Hematopoietic multipotent progenitor cell treated with erythropoietin and hydrocortisone succinate and interleukin-3 and kit ligand, for 6 days (in vitro differentiated cells): ENCODE results near the gene SETBP1.
A peak's percentile ranks its signal among the peaks of the same experiment; 100 is the strongest.

Experiments
- DNase-seq: peaks from one replicate; pipeline ENCODE4 v3.0.0-alpha.2; 2015

Gene SETBP1

DNA sequence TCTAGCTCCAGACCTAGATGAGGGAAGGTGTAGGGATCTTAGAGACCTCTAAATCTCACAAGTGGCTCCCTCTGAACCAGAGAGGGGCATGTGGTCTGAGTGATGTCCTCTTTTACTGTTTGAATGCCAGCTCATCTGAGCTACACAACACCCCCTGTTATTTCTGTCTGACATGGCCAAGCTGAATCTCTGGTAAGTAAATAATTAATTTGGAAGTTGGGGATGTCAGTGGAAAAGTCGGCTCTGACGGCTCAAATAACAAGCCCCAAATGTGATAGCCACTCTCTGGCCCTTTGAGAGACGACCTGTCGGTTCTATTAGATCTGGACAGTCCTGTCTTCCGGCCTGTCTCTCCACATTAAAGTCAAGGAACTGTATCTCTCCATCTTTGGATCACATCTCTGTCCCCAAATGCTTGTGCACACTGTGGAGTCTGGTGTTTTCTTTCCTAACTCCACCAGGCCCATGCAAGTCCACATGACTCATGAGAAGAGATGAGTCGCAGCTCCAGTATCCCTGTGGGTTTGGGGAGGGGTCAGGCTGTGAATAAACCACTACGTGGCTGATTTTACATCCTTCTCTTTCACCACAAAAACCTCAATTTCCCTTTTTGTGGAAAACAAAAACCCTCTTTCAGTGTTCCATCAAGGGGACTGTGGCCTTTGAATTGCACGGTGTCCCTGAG, 52.5 kb downstream of the SETBP1 start:
- peak; percentile 16 for DNase-seq

DNA sequence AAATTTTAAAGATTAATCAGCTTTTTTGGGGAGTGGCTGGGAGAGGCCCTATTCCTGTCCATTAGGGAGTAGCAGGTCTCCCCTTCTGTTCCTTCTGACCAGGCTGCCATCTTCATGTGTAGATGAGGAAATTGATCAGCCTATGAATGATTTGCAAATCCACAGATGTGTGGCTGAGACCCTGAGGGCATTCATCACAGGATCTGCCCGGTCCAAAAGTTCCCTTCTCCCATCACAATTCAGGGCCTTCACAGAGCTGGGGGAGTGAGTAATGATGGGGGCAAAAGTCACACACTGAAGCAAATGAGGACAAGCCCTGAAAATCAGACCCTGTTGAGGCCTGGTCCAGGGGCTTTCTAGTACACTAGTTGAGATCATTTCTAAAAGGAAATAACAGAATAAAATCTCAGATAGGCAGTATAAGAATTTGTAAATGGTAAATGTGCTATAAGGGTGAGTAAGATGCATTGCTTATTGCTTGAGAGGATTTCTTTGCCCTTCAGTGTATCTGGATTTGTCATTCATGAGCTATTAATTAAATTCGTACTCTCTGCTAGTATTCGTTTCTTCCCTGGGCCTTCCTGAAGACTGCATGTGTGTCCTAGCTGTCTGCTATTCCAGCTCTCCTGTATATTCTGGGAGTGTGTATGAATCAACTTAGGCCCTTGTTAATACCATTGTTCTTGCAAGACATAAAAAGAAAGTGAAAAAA, 53.2 kb downstream of the SETBP1 start:
- no peak for DNase-seq

DNA sequence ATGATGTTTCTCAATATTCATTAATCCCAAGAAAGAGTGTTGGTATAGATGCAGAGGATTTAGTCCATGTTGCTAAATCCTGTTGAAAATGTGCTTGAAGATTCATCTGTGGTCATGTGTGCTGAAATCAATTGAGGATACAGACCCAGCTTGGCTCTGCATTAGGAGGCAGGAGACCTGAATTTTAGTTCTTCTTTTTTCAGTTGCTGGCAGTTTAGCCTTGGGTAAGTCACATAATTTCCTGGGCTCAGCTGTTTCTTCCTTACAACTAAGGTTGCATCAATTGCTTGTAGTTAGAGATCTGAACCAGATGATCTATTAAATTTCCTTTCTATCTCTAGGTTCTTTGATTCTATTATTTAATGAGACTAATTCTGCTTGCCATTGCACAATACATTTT, 54.4 kb downstream of the SETBP1 start:
- peak; percentile 28 for DNase-seq

DNA sequence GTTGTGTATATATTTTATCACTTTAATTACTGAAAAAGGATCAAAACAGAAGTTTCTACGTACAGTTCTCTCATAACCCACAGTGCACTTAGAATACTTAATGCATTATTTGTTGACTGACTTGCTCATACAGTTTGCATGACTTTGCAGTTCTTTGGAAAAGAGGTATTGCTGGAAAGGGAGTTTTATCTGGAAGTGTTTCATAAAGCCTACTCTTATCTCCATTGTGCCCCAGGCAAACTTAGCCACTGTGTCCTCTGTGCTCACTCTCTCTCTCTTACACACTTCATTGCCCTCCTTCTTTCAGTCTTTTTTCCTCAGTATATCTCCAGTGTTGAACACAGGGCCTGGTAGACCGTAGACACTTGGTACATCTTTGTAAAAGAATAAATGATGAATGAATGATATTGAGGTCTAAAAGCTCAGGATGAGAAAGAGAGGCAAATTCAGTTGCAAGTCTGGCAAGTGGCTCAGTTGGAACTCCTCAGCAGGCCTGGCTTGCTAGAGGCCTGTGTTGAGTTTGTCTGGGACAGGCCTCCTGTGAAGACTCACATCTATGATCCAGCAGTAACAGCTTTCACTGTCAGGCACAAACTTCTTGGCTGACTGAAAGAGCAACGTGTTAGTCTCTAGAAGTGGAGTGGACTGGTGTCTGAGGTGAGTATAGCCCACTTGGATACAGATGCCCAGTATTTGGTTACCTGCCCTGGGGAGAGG, 56.1 kb downstream of the SETBP1 start:
- DNase-seq: peak; percentile 9

DNA sequence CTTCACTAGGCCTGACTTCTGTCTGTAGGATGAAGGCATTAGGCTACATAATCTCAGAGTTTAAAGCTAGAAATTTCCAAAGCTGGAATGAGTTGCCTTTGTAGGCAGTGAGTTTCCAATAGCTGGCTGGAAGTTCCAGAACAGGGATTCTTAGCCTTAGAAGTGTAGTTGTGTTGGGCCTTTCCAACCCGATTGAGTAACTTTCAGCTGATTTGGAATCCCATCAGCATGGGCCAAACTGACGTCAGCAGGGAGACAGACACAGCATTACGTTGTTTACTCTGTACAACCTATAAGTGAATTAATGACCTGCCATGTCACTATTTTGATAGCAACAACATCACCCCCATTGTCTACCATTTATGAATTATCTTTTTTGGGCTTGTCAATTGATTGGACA, 56.9 kb downstream of the SETBP1 start:
- no peak for DNase-seq

DNA sequence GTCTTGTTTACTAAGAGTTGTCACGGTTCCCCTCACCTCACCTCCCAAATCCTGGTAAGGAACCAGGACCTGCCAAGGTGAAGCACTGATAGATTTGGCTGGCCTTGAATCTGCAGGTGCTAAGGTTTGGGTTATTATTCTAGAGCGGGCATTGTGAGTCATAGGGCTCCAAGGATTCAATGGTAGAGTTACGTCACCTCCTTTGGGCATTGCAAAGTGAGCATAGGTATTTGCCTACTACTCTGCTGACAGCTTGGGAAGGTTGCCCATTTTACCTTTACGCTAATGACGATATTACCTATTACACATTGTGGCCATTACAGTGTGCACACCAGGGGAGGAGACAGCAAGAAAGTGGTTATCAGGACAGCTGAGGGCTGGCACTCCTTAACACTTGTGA, 59.3 kb downstream of the SETBP1 start:
- DNase-seq: no peak

DNA sequence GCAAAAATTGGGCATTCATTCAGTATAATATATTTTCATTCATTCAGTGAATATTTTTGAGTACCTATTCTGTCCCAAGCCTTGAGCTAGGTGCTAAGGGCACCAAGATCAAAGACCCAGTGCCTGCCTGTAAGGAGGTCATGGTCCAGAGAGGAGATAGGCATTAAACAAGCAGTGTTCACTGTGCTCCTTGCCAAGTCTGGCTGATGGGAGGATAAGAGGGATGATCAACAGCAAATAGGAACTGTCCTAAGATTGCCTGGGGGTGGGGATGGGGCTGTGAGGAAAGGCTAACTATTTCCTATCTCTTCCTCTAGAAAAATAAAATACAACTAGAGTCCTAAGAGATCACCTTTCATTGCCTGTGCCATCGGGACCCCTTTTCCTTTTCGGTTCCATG, 60.4 kb downstream of the SETBP1 start:
- DNase-seq: no peak

DNA sequence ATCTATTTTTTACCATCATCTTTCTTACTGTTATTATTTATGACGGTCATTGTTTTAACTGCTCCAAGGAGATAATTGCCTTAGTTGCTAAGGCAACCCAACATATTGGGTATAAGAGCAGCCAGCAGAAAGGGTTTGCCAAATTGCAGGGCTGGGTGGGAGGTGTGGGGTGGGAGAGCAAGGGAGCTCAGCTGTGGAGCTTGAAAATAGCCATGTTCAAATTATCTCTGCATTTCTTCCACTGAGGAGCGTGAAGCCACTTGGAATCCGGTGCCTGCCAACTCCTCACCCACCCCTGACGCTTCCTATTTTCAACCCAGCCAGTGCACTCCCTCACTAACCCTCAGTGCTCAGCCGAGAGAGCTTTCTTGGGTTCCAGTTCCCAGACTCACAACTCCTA, 60.8 kb downstream of the SETBP1 start:
- no peak for DNase-seq

GRCh38 chr18:44742126-44742525, 61.4 kb downstream of the SETBP1 start:
- no peak for DNase-seq

- no peak for DNase-seq
These were observed 62.1 kb downstream of the SETBP1 start for GRCh38 chr18:44742718-44743311.

GRCh38 chr18:44743631-44744030, 62.9 kb downstream of the SETBP1 start:
- no peak for DNase-seq

GRCh38 chr18:44744161-44745121, 63.8 kb downstream of the SETBP1 start:
- no peak for DNase-seq

DNA sequence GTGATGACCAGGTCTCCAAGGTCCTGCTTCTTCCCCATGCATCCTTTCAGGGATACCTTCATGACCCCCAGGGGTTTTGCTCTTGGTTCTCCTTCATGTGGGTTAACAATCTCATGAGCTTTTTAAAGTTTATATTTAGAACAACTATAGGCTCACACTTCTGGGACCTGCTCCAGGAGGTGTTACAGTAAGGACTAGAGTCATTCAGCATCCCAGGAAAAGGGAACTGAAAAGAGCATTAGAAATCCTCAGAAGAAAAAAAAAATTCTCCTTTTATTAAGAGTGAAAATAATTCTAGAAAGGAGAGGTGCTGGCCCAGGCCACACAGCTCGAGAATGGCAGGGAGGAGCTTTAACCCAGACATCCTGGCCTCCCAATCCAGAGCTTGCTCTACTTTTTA, 66.5 kb downstream of the SETBP1 start:
- no peak for DNase-seq

DNA sequence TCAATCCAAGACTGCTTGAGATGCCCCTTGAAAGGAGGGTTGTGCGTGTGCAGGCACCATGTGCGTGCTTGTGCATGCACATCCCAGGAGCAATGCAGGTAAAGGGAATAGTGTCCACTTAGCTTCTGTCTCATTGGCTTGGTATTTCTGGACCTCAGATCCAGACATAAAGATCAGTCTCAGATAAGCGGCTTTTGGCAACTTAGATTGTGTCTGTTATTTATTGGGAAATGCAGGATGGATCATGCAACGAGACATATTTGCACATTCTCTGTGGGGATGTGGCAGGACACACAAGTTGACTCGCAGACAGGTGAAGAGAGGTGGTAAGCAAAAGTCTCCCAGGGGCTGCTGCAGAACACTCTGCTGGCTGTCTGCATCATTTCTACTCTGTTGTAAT, 67.9 kb downstream of the SETBP1 start:
- DNase-seq: no peak

DNA sequence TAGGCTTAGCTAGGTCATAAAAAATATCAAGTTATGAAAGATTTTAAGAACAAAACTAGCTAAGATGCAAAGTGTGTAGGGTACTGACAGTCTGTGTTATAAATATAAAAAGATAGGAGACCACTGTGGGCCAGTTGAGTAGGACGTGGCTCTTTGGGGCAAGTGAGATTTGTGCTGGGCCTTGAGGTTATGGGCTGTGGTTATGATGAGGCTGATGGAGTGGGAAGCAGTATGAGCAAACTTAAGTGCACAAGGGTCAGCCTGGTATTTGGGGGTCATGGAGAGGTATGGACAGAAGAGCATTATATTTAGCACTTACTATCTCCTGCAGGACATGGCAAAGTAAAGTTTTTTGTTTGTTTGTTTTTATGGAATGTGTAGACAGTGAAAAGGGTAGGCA, 70.1 kb downstream of the SETBP1 start:
- DNase-seq: no peak

GRCh38 chr18:44754567-44754966, 73.9 kb downstream of the SETBP1 start:
- no peak for DNase-seq

DNA sequence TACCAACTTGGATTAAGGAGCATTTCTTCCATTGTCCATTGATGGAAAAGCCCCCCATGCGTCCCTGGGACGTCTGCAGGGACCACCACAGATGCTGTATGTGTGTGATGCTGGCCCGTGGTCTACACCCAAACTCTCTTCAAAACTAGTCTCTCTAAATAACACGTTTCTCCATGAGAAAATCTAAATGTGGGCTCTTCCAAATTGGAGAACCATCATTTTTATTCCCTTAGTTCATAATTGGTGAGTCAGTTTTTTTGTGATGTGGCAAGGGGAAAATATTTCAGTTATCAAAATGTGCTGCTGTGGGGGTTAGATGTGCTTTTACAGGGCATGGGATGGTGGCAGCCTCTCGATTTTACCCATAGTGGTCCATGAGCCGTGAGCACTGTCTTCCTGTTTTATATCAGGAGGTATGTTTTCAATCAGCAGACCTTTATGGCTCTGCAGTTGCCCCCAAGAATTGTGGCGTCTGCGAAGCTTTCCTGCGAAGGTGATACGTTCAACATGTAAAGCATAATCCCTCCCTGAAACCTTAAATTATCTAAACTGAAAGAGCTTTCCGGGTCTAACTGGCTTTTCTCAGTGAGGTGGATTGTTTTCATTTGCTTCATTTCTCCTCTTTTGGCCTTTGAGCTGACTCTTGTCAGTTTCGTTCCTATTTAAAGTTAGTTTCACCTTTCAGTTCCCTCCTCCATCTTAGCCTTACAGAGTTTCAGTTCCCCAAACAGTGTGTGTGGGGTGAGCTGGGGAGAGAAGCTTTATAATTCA, 78.4 kb downstream of the SETBP1 start:
- no peak for DNase-seq

GRCh38 chr18:44759925-44760342, 79.2 kb downstream of the SETBP1 start:
- no peak for DNase-seq

- no peak for DNase-seq
These were observed 81.1 kb downstream of the SETBP1 start for GRCh38 chr18:44761812-44762211.

- DNase-seq: no peak
These were observed 82.6 kb downstream of the SETBP1 start for GRCh38 chr18:44763327-44763726.

DNA sequence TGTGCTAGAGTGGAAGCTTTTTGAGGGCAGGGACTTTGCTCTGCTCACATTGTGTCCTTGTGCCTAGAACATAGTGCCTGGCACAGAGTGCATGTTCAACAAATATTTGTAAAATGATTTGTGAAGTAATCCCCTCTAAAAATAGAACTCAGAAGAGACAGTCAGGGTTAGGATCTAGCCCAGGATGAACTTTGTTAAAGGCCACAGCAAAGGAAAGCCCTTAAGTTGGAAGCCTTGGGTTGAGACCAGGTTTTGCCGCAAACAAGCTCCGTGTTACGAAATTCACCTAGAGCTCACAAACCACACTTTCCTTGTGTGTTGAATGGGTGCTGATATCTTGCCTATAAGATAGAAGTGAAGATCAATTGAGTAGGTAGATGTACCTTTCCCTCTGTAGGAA, 84.2 kb downstream of the SETBP1 start:
- no peak for DNase-seq

DNA sequence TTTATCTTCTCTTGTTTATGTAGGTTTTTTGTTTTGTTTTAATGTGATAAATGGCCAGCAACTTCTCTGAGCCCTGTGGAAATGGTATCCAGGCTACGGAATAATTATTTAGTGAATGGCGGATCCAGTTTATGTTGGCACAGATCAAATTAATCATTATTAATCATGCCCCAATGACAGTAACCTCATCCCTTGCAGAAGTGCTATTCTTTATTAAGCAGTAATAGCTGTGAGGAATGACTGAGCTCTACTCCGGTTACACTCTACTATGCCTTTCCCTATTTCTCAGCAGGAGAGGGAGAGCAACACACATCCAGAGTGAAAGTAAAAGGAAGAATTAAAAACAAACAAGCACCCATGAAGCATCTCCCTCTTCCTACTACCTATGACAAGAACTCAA, 84.8 kb downstream of the SETBP1 start:
- DNase-seq: no peak
